Trophoblast cell (in vitro differentiated cells and primary cell): ENCODE data around the gene MTCP1.

Experiments
- DNase-seq, 2 donors: peaks; one replicate each; pipeline ENCODE4 v3.0.0-alpha.2; 2016
- H2AFZ ChIP-seq: 2 replicates; pipeline ENCODE4 v1.6.1; 2013; ENCODE audit warnings: low read length, moderate library complexity, mild to moderate bottlenecking; ENCODE audit not compliant: insufficient read depth, poor library complexity
- H2AK5ac ChIP-seq: 2 replicates; pipeline ENCODE4 v1.6.1; 2013; ENCODE audit warnings: mild to moderate bottlenecking, low read length
- H2BK120ac ChIP-seq: 2 replicates; pipeline ENCODE4 v1.6.1; 2013; ENCODE audit warnings: low read length, mild to moderate bottlenecking, moderate library complexity; ENCODE audit not compliant: insufficient read depth, poor library complexity
- H2BK12ac ChIP-seq: 2 replicates; pipeline ENCODE4 v1.6.1; 2013; ENCODE audit warnings: mild to moderate bottlenecking, low read length, moderate library complexity
- H2BK5ac ChIP-seq: 2 replicates; pipeline ENCODE4 v1.6.1; 2013; ENCODE audit warnings: low read length, low read depth, moderate library complexity, mild to moderate bottlenecking; ENCODE audit not compliant: poor library complexity
- H3K14ac ChIP-seq: 2 replicates; pipeline ENCODE4 v1.6.1; 2013; ENCODE audit warnings: mild to moderate bottlenecking, low read length
- H3K18ac ChIP-seq: 2 replicates; pipeline ENCODE4 v1.6.1; 2013; ENCODE audit warnings: mild to moderate bottlenecking, low read length
- H3K23ac ChIP-seq: 2 replicates; pipeline ENCODE4 v1.6.1; 2013; ENCODE audit warnings: low read length
- H3K27ac ChIP-seq: 2 replicates; pipeline ENCODE4 v1.5.1; 2013; ENCODE audit warnings: low read depth, mild to moderate bottlenecking, inconsistent platforms, low read length, moderate library complexity
- H3K27me3 ChIP-seq: 2 replicates; pipeline ENCODE4 v1.6.1; 2013; ENCODE audit warnings: inconsistent platforms, mild to moderate bottlenecking, low read length, moderate library complexity; ENCODE audit not compliant: insufficient read depth
- H3K36me3 ChIP-seq, 2 experiments: 1 replicate in 1 of 2; 2 replicates in 1 of 2; pipeline ENCODE4 v1.6.1; 2013; ENCODE audit warnings: low read length in 2 of 2, mild to moderate bottlenecking in 2 of 2, moderate library complexity in 1 of 2; ENCODE audit not compliant: insufficient read depth in 2 of 2, control insufficient read depth in 1 of 2
- H3K4ac ChIP-seq: 2 replicates; pipeline ENCODE4 v1.6.1; 2013; ENCODE audit warnings: low read depth, mild to moderate bottlenecking, low read length, moderate library complexity
- H3K4me1 ChIP-seq, 2 experiments: 1 replicate in 1 of 2; 2 replicates in 1 of 2; pipeline ENCODE4 v1.6.1; 2013; ENCODE audit warnings: low read length in 2 of 2, mild to moderate bottlenecking in 2 of 2, moderate library complexity in 1 of 2; ENCODE audit not compliant: insufficient read depth in 2 of 2, control insufficient read depth in 1 of 2
- H3K4me2 ChIP-seq: 2 replicates; pipeline ENCODE4 v1.6.1; 2013; ENCODE audit warnings: inconsistent platforms, mild to moderate bottlenecking, low read length, moderate library complexity
- H3K4me3 ChIP-seq: 2 replicates; pipeline ENCODE4 v1.5.1; 2013; ENCODE audit warnings: mild to moderate bottlenecking, low read depth, low read length, inconsistent platforms
- H3K79me1 ChIP-seq: one replicate; pipeline ENCODE4 v1.6.1; 2013; ENCODE audit warnings: low read length
- H3K79me2 ChIP-seq: 2 replicates; pipeline ENCODE4 v1.6.1; 2013; ENCODE audit warnings: low read length, mild to moderate bottlenecking; ENCODE audit not compliant: control insufficient read depth, insufficient read depth, poor library complexity
- H3K9ac ChIP-seq: 2 replicates; pipeline ENCODE4 v1.6.1; 2013; ENCODE audit warnings: mild to moderate bottlenecking, low read length
- H3K9me3 ChIP-seq: 2 replicates; pipeline ENCODE4 v1.6.1; 2013; ENCODE audit warnings: low read depth, mild to moderate bottlenecking, control low read depth, inconsistent platforms, low read length; ENCODE audit not compliant: insufficient read depth
- H4K12ac ChIP-seq: 2 replicates; pipeline ENCODE4 v1.6.1; 2013; ENCODE audit warnings: low read depth, mild to moderate bottlenecking, low read length, moderate library complexity
- H4K8ac ChIP-seq: 2 replicates; pipeline ENCODE4 v1.6.1; 2013; ENCODE audit warnings: low read depth, mild to moderate bottlenecking, low read length, moderate library complexity
- H4K91ac ChIP-seq: one replicate; pipeline ENCODE4 v1.6.1; 2013; ENCODE audit warnings: low read depth, mild to moderate bottlenecking, low read length, moderate library complexity
- WGBS: extraction: QIAGEN DNeasy Blood & Tissue Kit; methylation state at CpG from one replicate; pipeline ENCODE4 v1.1.7; 2013; ENCODE audit warnings: missing lambda C conversion rate; ENCODE audit not compliant: insufficient read length, insufficient coverage; ENCODE audit errors: extremely low coverage; 5-methylcytosine and 5-hydroxymethylcytosine counted together

MTCP1 gene

DNA sequence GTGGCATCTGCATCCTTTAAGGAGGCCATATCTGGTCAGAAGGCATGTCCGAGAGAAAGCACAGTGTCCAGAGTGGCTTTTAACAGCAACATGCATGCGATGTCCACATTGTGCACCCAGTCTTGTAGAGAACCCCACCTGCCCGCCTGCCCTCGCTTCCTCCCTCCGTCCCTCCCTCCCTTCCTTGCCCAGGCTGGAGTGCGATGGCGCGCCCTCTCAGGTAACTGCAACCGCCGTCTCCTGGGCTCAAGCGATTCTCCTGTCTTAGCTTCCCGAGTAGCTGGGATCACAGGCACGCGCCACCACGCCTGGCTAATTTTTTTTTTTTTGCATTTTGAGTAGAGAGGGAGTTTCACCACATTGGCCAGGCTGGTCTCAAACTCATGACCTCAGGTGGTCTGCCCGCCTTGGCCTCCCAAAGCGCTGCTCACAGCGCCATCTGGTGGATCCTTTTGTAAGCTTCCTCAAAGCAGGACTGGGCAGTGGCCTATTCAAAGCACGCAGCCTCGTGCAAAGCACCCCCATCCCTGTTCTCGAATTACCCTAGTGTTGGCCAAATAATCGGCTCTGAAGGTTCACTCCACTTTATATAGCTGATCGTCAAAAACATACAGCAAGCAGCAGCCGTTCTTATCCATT, 15.4 kb upstream of the MTCP1 start:
- H2BK12ac ChIP-seq: no peak overlapping the region
- H3K4me1 ChIP-seq: no peaks in the 10 kb centered on the region
- H3K9ac ChIP-seq: no peak overlapping the region
- H3K4me3 ChIP-seq: no peak overlapping the region
- H4K12ac ChIP-seq: no peak overlapping the region
- WGBS: no CpG with 5 or more reads among the region's 24 CpGs
- H4K91ac ChIP-seq: no peak overlapping the region
- no peak overlapping the region for H3K14ac ChIP-seq
- peaks cover 11% of the 10 kb centered on the region in 2 experiments for H3K36me3 ChIP-seq
- H2BK5ac ChIP-seq: no peak overlapping the region
- no peak overlapping the region for H2BK120ac ChIP-seq
- H2AFZ ChIP-seq: no peak overlapping the region
- no peak overlapping the region for H3K27ac ChIP-seq
- peak in 1 of 2 donors; percentile 64 for DNase-seq
- H3K4ac ChIP-seq: no peak overlapping the region
- H3K79me2 ChIP-seq: no peaks in the 10 kb centered on the region
- H2AK5ac ChIP-seq: no peak overlapping the region
- no peaks in the 10 kb centered on the region for H3K79me1 ChIP-seq
- H3K4me2 ChIP-seq: no peak overlapping the region
- H3K23ac ChIP-seq: no peak overlapping the region
- H4K8ac ChIP-seq: no peak overlapping the region
- no peaks in the 10 kb centered on the region for H3K9me3 ChIP-seq
- no peak overlapping the region for H3K18ac ChIP-seq
- no peaks in the 10 kb centered on the region for H3K27me3 ChIP-seq

DNA sequence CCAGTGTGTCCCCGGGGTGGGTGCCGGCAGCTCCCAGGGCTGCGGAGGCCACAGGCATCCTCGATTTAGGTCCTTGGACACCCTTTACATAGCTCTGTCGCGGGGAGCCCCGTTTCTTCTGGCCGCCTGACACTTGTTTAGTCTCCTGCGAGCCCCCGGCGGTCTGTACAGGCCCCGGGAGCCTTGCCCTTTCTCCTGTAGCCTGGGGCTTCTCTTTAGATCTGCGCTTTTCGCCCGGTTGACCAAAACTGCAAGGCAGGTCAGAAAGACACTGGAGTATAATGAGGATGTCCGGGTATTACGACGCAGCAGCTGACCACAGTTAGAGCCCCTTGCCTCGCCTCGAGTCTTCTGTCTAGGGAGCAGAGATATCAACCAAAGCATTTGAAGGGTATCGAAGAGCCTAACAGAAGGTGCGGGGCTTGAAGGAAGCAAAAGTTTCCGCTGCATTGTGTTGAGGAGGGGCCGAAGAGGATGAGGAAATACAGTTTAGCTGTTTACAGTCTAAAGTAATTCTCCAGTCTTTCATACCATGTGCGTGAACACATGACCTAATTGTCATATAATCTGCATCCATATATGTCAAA, 851 bp upstream of the MTCP1 start:
- H3K4me2 ChIP-seq: peak overlapping the region; percentile 71
- peak overlapping the region; percentile 87 for H4K8ac ChIP-seq
- no peaks in the 10 kb centered on the region for H3K27me3 ChIP-seq
- no peak overlapping the region for H4K12ac ChIP-seq
- H3K9me3 ChIP-seq: no peaks in the 10 kb centered on the region
- peak overlapping the region; percentile 11 for H2BK120ac ChIP-seq
- DNase-seq: peak; percentile 6 to 33
- H3K79me2 ChIP-seq: peaks cover 3% of the 10 kb centered on the region
- no peak overlapping the region for H3K14ac ChIP-seq
- peaks cover 2 to 3% of the 10 kb centered on the region in 2 experiments for H3K4me1 ChIP-seq
- H3K23ac ChIP-seq: no peak overlapping the region
- H4K91ac ChIP-seq: peak overlapping the region; percentile 63
- H2BK5ac ChIP-seq: no peak overlapping the region
- peak overlapping the region; percentile 91 for H3K4me3 ChIP-seq
- no peak overlapping the region for H2AK5ac ChIP-seq
- peaks cover 8% of the 10 kb centered on the region for H3K79me1 ChIP-seq
- no peak overlapping the region for H2BK12ac ChIP-seq
- peak overlapping the region; percentile 52 for H3K18ac ChIP-seq
- H3K4ac ChIP-seq: peak overlapping the region; percentile 58
- peaks cover 2% of the 10 kb centered on the region in 2 experiments for H3K36me3 ChIP-seq
- H3K27ac ChIP-seq: peak overlapping the region; percentile 20
- peak overlapping the region; percentile 71 for H2AFZ ChIP-seq
- no CpG with 5 or more reads among the region's 25 CpGs for WGBS
- H3K9ac ChIP-seq: peak overlapping the region; percentile 84

DNA sequence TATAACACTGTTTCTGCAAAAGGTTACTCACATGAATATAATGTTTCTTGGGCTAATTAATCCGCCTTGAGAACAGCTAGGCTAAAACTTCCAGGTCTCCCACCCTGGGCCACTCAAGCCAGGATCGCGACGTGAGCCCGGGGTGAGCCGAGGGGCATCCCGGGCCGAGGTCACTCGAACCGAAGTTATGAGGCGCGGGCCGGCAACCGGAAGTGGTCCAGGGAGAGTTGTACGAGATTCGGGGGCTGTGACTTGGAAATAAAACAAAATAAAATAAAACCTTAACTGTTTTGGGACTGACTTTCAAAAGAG, 317 bp downstream of the MTCP1 start:
- H2BK120ac ChIP-seq: no peak overlapping the region
- no peak overlapping the region for H4K8ac ChIP-seq
- H4K91ac ChIP-seq: peak overlapping the region; percentile 62
- peak overlapping the region; percentile 66 for H3K9ac ChIP-seq
- H2BK5ac ChIP-seq: peak overlapping the region; percentile 89
- peak overlapping the region; percentile 74 for H3K4me2 ChIP-seq
- H3K4ac ChIP-seq: no peak overlapping the region
- no peak overlapping the region for H2AK5ac ChIP-seq
- no peaks in the 10 kb centered on the region for H3K9me3 ChIP-seq
- no peaks in the 10 kb centered on the region for H3K27me3 ChIP-seq
- H3K36me3 ChIP-seq: no peaks in the 10 kb centered on the region
- H3K14ac ChIP-seq: peak overlapping the region; percentile 40
- H3K23ac ChIP-seq: no peak overlapping the region
- no peak overlapping the region for H3K18ac ChIP-seq
- no peak overlapping the region for H2AFZ ChIP-seq
- peak overlapping the region; percentile 71 for H3K4me3 ChIP-seq
- H3K79me1 ChIP-seq: peaks cover 8% of the 10 kb centered on the region
- H3K4me1 ChIP-seq: peaks cover 3 to 5% of the 10 kb centered on the region in 2 experiments
- WGBS: no CpG with 5 or more reads among the region's 16 CpGs
- DNase-seq: no peak
- peak overlapping the region; percentile 80 for H4K12ac ChIP-seq
- peaks cover 3% of the 10 kb centered on the region for H3K79me2 ChIP-seq
- H2BK12ac ChIP-seq: no peak overlapping the region
- peak overlapping the region; percentile 76 for H3K27ac ChIP-seq

DNA sequence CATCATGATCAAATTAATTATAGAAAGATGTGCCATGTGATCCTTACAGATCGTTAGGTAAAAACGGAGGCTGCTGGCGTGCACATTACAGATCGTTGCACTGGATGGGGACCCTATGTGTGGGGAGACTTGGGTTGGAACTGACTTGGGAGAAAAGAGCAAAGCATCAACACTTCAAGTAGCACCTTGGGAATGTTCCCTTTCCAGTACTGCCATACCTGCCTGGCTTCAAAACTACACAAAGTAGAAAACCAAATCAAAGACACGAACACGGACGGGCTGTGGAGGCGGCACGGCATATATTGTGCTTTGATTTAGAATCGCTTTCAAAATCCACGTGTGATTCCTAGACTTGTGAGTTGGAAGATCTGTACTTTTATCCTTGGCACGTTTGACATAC, 898 bp downstream of the MTCP1 start:
- Histone ChIP-seq H3K79me1 (peaks cover 8% of the 10 kb centered on the region), H3K27me3 (no peaks in the 10 kb centered on the region), H2AK5ac (no peak overlapping the region), H3K4ac (no peak overlapping the region), H4K8ac (no peak overlapping the region), H3K9ac (no peak overlapping the region), H4K12ac (no peak overlapping the region), H3K4me1 (peaks cover 4 to 5% of the 10 kb centered on the region in 2 experiments), H3K79me2 (peaks cover 3% of the 10 kb centered on the region), H3K23ac (no peak overlapping the region), H2AFZ (no peak overlapping the region), H3K36me3 (no peaks in the 10 kb centered on the region), H3K4me3 (no peak overlapping the region), H2BK120ac (no peak overlapping the region), H3K9me3 (no peaks in the 10 kb centered on the region), H3K4me2 (peak overlapping the region; percentile 74), H3K18ac (no peak overlapping the region), H2BK12ac (no peak overlapping the region), H2BK5ac (no peak overlapping the region), H3K27ac (no peak overlapping the region), H4K91ac (no peak overlapping the region), H3K14ac (no peak overlapping the region)
- WGBS: no CpG with 5 or more reads among the region's 12 CpGs
- peak in 1 of 2 donors; percentile 10 for DNase-seq
